GM23338 (cell line): ENCODE data around the gene SPNS3. TPM values are rescaled to one million over a fixed set of nuclear protein-coding genes. Genes with fewer than 3 reads are reported as not detected.

Source experiments
- ATAC-seq: fragments of 200-7000 bp; cut with Tn5 transposase; 3 replicates; pipeline ENCODE4 v1.9.1; 2020
- DNase-seq: peaks from one replicate; pipeline ENCODE4 v3.0.0-alpha.2; 2015; ENCODE audit warnings: low spot score
- H2AFZ ChIP-seq: fragments of 200-600 bp; sonication (generic); 2 replicates; pipeline ENCODE4 v1.8.0; 2016; ENCODE audit warnings: antibody characterized with exemption, mild to moderate bottlenecking, moderate library complexity
- H3F3A ChIP-seq: fragments of 200-600 bp; sonication (generic); replicated peaks from 2 replicates; pipeline ENCODE4 v1.8.0; 2017; ENCODE audit warnings: antibody characterized with exemption, mixed run types, low read depth
- H3K27ac ChIP-seq: fragments of 200-600 bp; sonication (generic); 2 replicates; pipeline ENCODE4 v1.6.1; 2016; ENCODE audit warnings: low read depth
- H3K27me3 ChIP-seq: fragments of 200-600 bp; sonication (generic); 2 replicates; pipeline ENCODE4 v1.8.0; 2016; ENCODE audit warnings: mild to moderate bottlenecking, mixed run types, moderate library complexity; ENCODE audit not compliant: insufficient read depth
- H3K36me3 ChIP-seq: fragments of 200-600 bp; sonication (generic); 2 replicates; pipeline ENCODE4 v1.8.0; 2016; ENCODE audit warnings: mild to moderate bottlenecking; ENCODE audit not compliant: insufficient read depth
- H3K4me1 ChIP-seq: fragments of 200-600 bp; sonication (generic); 2 replicates; pipeline ENCODE4 v1.8.0; 2016; ENCODE audit warnings: mild to moderate bottlenecking, moderate library complexity; ENCODE audit not compliant: insufficient read depth
- H3K4me2 ChIP-seq: fragments of 200-600 bp; sonication (generic); 2 replicates; pipeline ENCODE4 v1.7.1; 2017; ENCODE audit warnings: mixed run types
- H3K4me3 ChIP-seq: fragments of 200-600 bp; sonication (generic); 2 replicates; pipeline ENCODE4 v1.6.1; 2016; ENCODE audit warnings: mixed run types
- H3K79me2 ChIP-seq: fragments of 200-600 bp; sonication (generic); replicated peaks from 2 replicates; pipeline ENCODE4 v1.8.0; 2017; ENCODE audit warnings: mild to moderate bottlenecking; ENCODE audit not compliant: insufficient read depth
- H3K9me2 ChIP-seq: fragments of 200-600 bp; sonication (generic); 2 replicates; pipeline ENCODE4 v1.8.0; 2017; ENCODE audit not compliant: insufficient read depth
- H4K20me1 ChIP-seq: fragments of 200-600 bp; sonication (generic); replicated peaks from 2 replicates; pipeline ENCODE4 v1.8.0; 2017; ENCODE audit warnings: mild to moderate bottlenecking; ENCODE audit not compliant: insufficient read depth
- H3K27ac Mint-ChIP-seq: 2 replicates; pipeline ENCODE4 v1.8.0; 2020; ENCODE audit warnings: inconsistent platforms, mild to moderate bottlenecking, moderate library complexity, mixed read lengths
- H3K27me3 Mint-ChIP-seq: 3 replicates; pipeline ENCODE4 v1.8.0; 2022; ENCODE audit warnings: low read depth, mild to moderate bottlenecking, moderate library complexity, mixed read lengths, inconsistent platforms; ENCODE audit not compliant: insufficient read depth, poor library complexity
- H3K36me3 Mint-ChIP-seq: 3 replicates; pipeline ENCODE4 v1.8.0; 2021; ENCODE audit warnings: low read depth, mild to moderate bottlenecking, inconsistent platforms, moderate library complexity, mixed read lengths
- H3K4me1 Mint-ChIP-seq: 3 replicates; pipeline ENCODE4 v1.8.0; 2020; ENCODE audit warnings: mild to moderate bottlenecking, inconsistent platforms, mixed read lengths
- H3K4me3 Mint-ChIP-seq: 3 replicates; pipeline ENCODE4 v1.8.0; 2021; ENCODE audit warnings: moderate library complexity, mild to moderate bottlenecking, inconsistent platforms, mixed read lengths
- H3K9me3 Mint-ChIP-seq: 3 replicates; pipeline ENCODE4 v1.8.0; 2020; ENCODE audit warnings: moderate library complexity, mild to moderate bottlenecking, inconsistent platforms, mixed read lengths
- CREB1 ChIP-seq: fragments of 250-450 bp; sonication (Bioruptor Pico); IDR thresholded peaks from 2 replicates; pipeline ENCODE4 v1.5.0; 2020; ENCODE audit warnings: low read depth, mild to moderate bottlenecking, moderate library complexity
- CTCF ChIP-seq, 2 experiments: fragments of 200-600 bp in 1 of 2; sonication (generic) in 1 of 2; conservative IDR thresholded peaks; 2 replicates each; pipeline versions ENCODE4 v1.5.1 to v1.6.1; 2016 to 2017; ENCODE audit warnings: antibody characterized with exemption in 2 of 2, low read depth in 2 of 2, mild to moderate bottlenecking in 2 of 2, moderate library complexity in 1 of 2
- ETS1 ChIP-seq: IDR thresholded peaks from 2 replicates; pipeline ENCODE4 v1.6.1; 2016; ENCODE audit warnings: antibody characterized with exemption
- EZH2 ChIP-seq: fragments of 200-600 bp; sonication (generic); IDR thresholded peaks from one replicate; pipeline ENCODE4 v1.8.0; 2017; ENCODE audit warnings: antibody characterized with exemption, mild to moderate bottlenecking, low read depth; ENCODE audit not compliant: unreplicated experiment
- EZH2phosphoT487 ChIP-seq: fragments of 200-600 bp; sonication (generic); IDR thresholded peaks from one replicate; pipeline ENCODE4 v1.8.1; 2018; ENCODE audit warnings: antibody characterized with exemption; ENCODE audit not compliant: unreplicated experiment
- JUNB ChIP-seq: IDR thresholded peaks from one replicate; pipeline ENCODE4 v1.6.1; 2016; ENCODE audit warnings: antibody characterized with exemption; ENCODE audit not compliant: unreplicated experiment
- NANOG ChIP-seq: IDR thresholded peaks from 2 replicates; pipeline ENCODE4 v1.6.1; 2016; ENCODE audit warnings: antibody characterized with exemption, borderline replicate concordance
- POLR2AphosphoS5 ChIP-seq: IDR thresholded peaks from 2 replicates; pipeline ENCODE4 v1.6.1; 2016; ENCODE audit warnings: antibody characterized with exemption, low read depth
- REST ChIP-seq: IDR thresholded peaks from one replicate; pipeline ENCODE4 v1.6.1; 2018; ENCODE audit warnings: antibody characterized with exemption; ENCODE audit not compliant: unreplicated experiment
- STAT1 ChIP-seq: IDR thresholded peaks from one replicate; pipeline ENCODE4 v1.6.1; 2016; ENCODE audit warnings: antibody characterized with exemption; ENCODE audit not compliant: unreplicated experiment
- ZNF114 ChIP-seq: fragments of 250-450 bp; sonication (Bioruptor Pico); IDR thresholded peaks from 2 replicates; pipeline ENCODE4 v1.5.0; 2020; ENCODE audit warnings: mild to moderate bottlenecking, moderate library complexity
- ZNF331 ChIP-seq: fragments of 250-450 bp; sonication (Bioruptor Pico); IDR thresholded peaks from 2 replicates; pipeline ENCODE4 v1.5.0; 2020; ENCODE audit warnings: low read depth, mild to moderate bottlenecking, moderate library complexity
- ZNF462 ChIP-seq: fragments of 250-450 bp; sonication (Bioruptor Pico); IDR thresholded peaks from 2 replicates; pipeline ENCODE4 v1.5.0; 2020; ENCODE audit warnings: mild to moderate bottlenecking, moderate library complexity
- polyA plus RNA-seq: library from polyadenylated mRNA; unstranded; fragments of >200 nt; fragmentation: Nextera tagmentation; extraction: Ambion mirVana; gene quantifications from 2 replicates; pipeline ENCODE4 v1.2.1, GENCODE V29; 2016
- total RNA-seq: library from RNA; depleted of rRNA; stranded (reverse); fragments of >200 nt; shearing (Covaris generic); gene quantifications from 2 replicates; pipeline ENCODE4 v1.2.3, GENCODE V29; 2014

Gene SPNS3
- total and polyA plus RNA-seq, 2 experiments from 2014 or later = not detected

- TF ChIP-seq CTCF (conservative IDR thresholded peaks at IDR 0.05; ENCODE audit: low read depth in 2 of 2) (no peak), CREB1 (CRISPR knock-in tag) (no peak), EZH2phosphoT487 (no peak), JUNB (no peak), ETS1 (no peak), NANOG (no peak), STAT1 (no peak), ZNF331 (CRISPR knock-in tag) (no peak), REST (no peak), ZNF462 (no peak), POLR2AphosphoS5 (no peak), EZH2 (no peak), ZNF114 (CRISPR knock-in tag) (no peak)
- Histone ChIP-seq H4K20me1 (no peaks in the 10 kb centered on the region), H3K27me3 (no peaks in the 10 kb centered on the region), H3K79me2 (peaks cover 4% of the 10 kb centered on the region), H3K9me2 (no peaks in the 10 kb centered on the region), H3K4me3 (no peak overlapping the region), H3F3A (peaks cover 8% of the 10 kb centered on the region), H3K4me1 (peaks cover 24% of the 10 kb centered on the region; the same call in 1 of the 2 replicates), H2AFZ (no peak overlapping the region), H3K36me3 (no peaks in the 10 kb centered on the region), H3K4me2 (no peak overlapping the region), H3K27ac (peak overlapping the region; percentile 98)
- peaks cover 30% of the 10 kb centered on the region for H3K4me1 Mint-ChIP-seq
- H3K9me3 Mint-ChIP-seq = no peaks in the 10 kb centered on the region
- H3K36me3 Mint-ChIP-seq = no peaks in the 10 kb centered on the region; the same call in 2 of the 3 replicates
- DNase-seq = no peak
- ATAC-seq = no peak
- H3K27ac Mint-ChIP-seq = peak overlapping the region; percentile 79
- peak overlapping the region; percentile 7; the same call in 1 of the 3 replicates for H3K4me3 Mint-ChIP-seq
- peaks cover 25% of the 10 kb centered on the region for H3K27me3 Mint-ChIP-seq
These were observed 38.6 kb upstream of the SPNS3 start for GRCh38 chr17:4395111-4395478.
